CD4-positive, alpha-beta T cell treated with Interleukin-4 for 4 hours (primary cell): Measurements from ENCODE around the gene ZNF580.

Experiments
- DNase-seq: peaks from one replicate; pipeline ENCODE4 v3.0.0-alpha.2; 2020

Gene ZNF580

GRCh38 chr19:55680339-55681130 lies 39.7 kb downstream of the ZNF580 start:
- DNase-seq = no peak

GRCh38 chr19:55681131-55682092 lies 40.6 kb downstream of the ZNF580 start:
- DNase-seq = no peak

GRCh38 chr19:55683449-55684261 lies 42.9 kb downstream of the ZNF580 start:
- DNase-seq = no peak

GRCh38 chr19:55684946-55685681 lies 44.3 kb downstream of the ZNF580 start:
- no peak for DNase-seq

- no peak for DNase-seq
Observed at GRCh38 chr19:55685776-55686175, 45.0 kb downstream of the ZNF580 start.

GRCh38 chr19:55686311-55687050 lies 45.7 kb downstream of the ZNF580 start:
- no peak for DNase-seq

- no peak for DNase-seq
Observed at GRCh38 chr19:55687281-55688201, 46.7 kb downstream of the ZNF580 start.

- no peak for DNase-seq
Observed at GRCh38 chr19:55688422-55689218, 47.8 kb downstream of the ZNF580 start.

GRCh38 chr19:55689411-55690108 lies 48.8 kb downstream of the ZNF580 start:
- DNase-seq = no peak

- DNase-seq = no peak
Observed at GRCh38 chr19:55690109-55690768, 49.4 kb downstream of the ZNF580 start.

GRCh38 chr19:55690769-55691545 lies 50.2 kb downstream of the ZNF580 start:
- no peak for DNase-seq

GRCh38 chr19:55691561-55692481 lies 51.0 kb downstream of the ZNF580 start:
- no peak for DNase-seq

GRCh38 chr19:55692681-55693081 lies 51.9 kb downstream of the ZNF580 start:
- no peak for DNase-seq
